ENCODE measurements around the gene GFI1B.

- TF ChIP-seq, protein P1, sequence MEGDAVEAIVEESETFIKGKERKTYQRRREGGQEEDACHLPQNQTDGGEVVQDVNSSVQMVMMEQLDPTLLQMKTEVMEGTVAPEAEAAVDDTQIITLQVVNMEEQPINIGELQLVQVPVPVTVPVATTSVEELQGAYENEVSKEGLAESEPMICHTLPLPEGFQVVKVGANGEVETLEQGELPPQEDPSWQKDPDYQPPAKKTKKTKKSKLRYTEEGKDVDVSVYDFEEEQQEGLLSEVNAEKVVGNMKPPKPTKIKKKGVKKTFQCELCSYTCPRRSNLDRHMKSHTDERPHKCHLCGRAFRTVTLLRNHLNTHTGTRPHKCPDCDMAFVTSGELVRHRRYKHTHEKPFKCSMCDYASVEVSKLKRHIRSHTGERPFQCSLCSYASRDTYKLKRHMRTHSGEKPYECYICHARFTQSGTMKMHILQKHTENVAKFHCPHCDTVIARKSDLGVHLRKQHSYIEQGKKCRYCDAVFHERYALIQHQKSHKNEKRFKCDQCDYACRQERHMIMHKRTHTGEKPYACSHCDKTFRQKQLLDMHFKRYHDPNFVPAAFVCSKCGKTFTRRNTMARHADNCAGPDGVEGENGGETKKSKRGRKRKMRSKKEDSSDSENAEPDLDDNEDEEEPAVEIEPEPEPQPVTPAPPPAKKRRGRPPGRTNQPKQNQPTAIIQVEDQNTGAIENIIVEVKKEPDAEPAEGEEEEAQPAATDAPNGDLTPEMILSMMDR (conservative IDR thresholded peaks at IDR 0.05; ENCODE audit: low read depth, low read length): no peak
- TF ChIP-seq EZH2 (IDR thresholded peaks at IDR 0.05; ENCODE audit: low read length, unreplicated experiment) (no peak), EZH2phosphoT487 (IDR thresholded peaks at IDR 0.05; ENCODE audit: borderline replicate concordance, low read length) (no peak)
These were observed 22.7 kb upstream of the GFI1B start for GRCh38 chr9:132955768-132956167.

All from PC-3 (cell line).